ENCODE data around the gene SYT7. TPM values are rescaled to one million over a fixed set of nuclear protein-coding genes. Genes with fewer than 3 reads are reported as not detected.

SYT7 gene
- total RNA-seq (0.14 TPM), polyA plus RNA-seq (1.3 TPM)
- long read RNA-seq, donor 1: 0 reads
- long read RNA-seq, donor 2: 0 reads
- long read RNA-seq, donor 3, full-length matches to known transcripts: 1 of 1 reads
- long read RNA-seq, donor 3, partial matches to known transcripts: 0 of 1 reads
- long read RNA-seq, donor 3, other reads (novel, unspliced or antisense): 0 of 1 reads
- long read RNA-seq, donor 4: 0 reads
- long read RNA-seq, donor 5: 0 reads
- long read RNA-seq, donor 6: 0 reads
- long read RNA-seq, donor 7: 0 reads
- long read RNA-seq, donor 8: 0 reads
- long read RNA-seq, donor 9, partial matches to known transcripts: 0 of 1 reads
- long read RNA-seq, donor 9, other reads (novel, unspliced or antisense): 0 of 1 reads
- long read RNA-seq, donor 10: 0 reads

GRCh38 chr11:61581030-61581928 is at the start of gene SYT7:
Gene SYT7 (minus strand): TSS chr11:61581076. CDS start chr11:61580820, 256 bp downstream.
- Histone ChIP-seq H3K9me3 (ENCODE audit: control insufficient read depth in 2 of 2, insufficient read depth in 1 of 2, low read length in 1 of 2) (no peaks in the 10 kb centered on the region), H3K36me3 (ENCODE audit: control insufficient read depth in 2 of 2, insufficient read depth in 2 of 2, low read length in 1 of 2) (no peaks in the 10 kb centered on the region), H3K27ac (ENCODE audit: low read depth in 1 of 2, low read length in 1 of 2) (no peak within 1 kb of the TSS), H3K27me3 (ENCODE audit: control insufficient read depth in 2 of 2, insufficient read depth in 1 of 2, low read length in 1 of 2) (peaks cover 36 to 87% of the 10 kb centered on the region in 2 donors), H3K4me1 (ENCODE audit: control insufficient read depth in 2 of 2, insufficient read depth in 2 of 2, low read length in 2 of 2) (peaks cover 0 to 5% of the 10 kb centered on the region in 2 donors), H3K4me3 (ENCODE audit: low read length in 2 of 2) (peak within 1 kb of the TSS in 1 of 2 donors; percentile 63)
- peak; percentile 87 to 97 (median 91) for DNase-seq (ENCODE audit: low read depth in 6 of 9, low spot score in 9 of 9)
- WGBS: under 1% methylated on average over 96 of the region's 96 CpGs

DNA sequence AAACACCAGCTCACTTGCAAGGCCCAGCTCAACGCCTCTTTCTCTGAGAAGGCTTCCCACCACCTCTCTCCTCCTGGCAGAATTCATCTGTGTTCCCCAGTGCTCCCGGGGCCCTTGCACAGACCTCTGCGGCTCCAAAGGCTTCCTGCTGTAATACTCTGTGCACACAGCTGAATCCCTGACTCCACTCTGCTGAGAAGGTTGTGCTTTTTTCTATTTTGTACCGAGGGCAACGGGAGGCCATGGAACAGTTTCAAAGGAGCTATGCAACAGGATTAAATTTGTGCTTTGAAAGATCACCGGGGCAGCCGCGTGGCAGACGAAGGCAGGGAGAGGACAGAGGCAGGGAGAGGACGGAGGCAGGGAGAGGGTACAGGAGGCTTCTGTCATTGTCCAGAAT is 49.2 kb upstream of the SYT7 start:
- H3K27me3 ChIP-seq (ENCODE audit: control insufficient read depth in 2 of 2, insufficient read depth in 1 of 2, low read length in 1 of 2): peaks cover 0 to 10% of the 10 kb centered on the region in 2 donors
- DNase-seq (ENCODE audit: low read depth in 6 of 9, low spot score in 9 of 9): no peak
- no peak overlapping the region for H3K4me3 ChIP-seq (ENCODE audit: low read length in 2 of 2)
- peaks cover 0 to 5% of the 10 kb centered on the region in 2 donors for H3K4me1 ChIP-seq (ENCODE audit: control insufficient read depth in 2 of 2, insufficient read depth in 2 of 2, low read length in 2 of 2)
- no peak overlapping the region for H3K27ac ChIP-seq (ENCODE audit: low read depth in 1 of 2, low read length in 1 of 2)
- H3K9me3 ChIP-seq (ENCODE audit: control insufficient read depth in 2 of 2, insufficient read depth in 1 of 2, low read length in 1 of 2): peaks cover 0 to 9% of the 10 kb centered on the region in 2 donors
- H3K36me3 ChIP-seq (ENCODE audit: control insufficient read depth in 2 of 2, insufficient read depth in 2 of 2, low read length in 1 of 2): no peaks in the 10 kb centered on the region
- WGBS: 80% methylated on average over 10 of the region's 10 CpGs

DNA sequence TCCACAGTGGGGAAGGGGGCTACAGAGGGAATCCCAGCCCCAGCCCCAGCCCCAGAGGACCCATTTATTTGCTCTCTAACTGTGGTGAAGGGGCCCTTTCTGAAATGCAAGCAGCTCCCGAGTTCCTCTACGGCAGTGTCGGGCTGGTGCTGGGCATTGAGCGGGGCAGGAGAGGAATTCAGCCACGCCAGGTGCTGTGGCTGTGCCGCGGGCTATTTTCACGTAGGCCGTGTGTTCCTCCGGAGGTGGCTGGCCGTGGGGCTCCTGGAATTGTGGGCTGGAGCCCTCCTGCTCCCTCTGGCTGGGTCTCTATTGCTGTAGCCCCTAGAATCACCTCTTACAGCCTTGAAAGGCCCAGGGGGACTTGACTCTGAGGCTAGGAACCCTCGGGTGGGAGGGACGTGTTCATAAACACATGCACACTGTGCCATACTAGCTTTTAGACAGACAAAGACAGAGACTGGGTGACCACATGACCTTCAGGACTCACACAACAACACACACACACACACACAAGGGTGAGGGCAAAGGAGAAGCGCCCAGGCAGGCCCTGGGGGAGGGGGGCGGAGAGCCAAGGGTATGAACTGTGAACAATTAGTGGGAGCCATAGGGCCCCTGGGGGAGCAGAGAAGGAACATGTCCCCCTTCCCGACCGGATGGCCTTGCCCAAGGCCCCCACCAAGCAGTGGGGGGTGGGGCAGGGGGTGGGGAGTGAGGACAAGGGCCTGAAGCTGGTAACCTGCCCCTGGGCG is 48.4 kb upstream of the SYT7 start:
- Histone ChIP-seq H3K36me3 (ENCODE audit: control insufficient read depth in 2 of 2, insufficient read depth in 2 of 2, low read length in 1 of 2) (no peaks in the 10 kb centered on the region), H3K9me3 (ENCODE audit: control insufficient read depth in 2 of 2, insufficient read depth in 1 of 2, low read length in 1 of 2) (peaks cover 0 to 4% of the 10 kb centered on the region in 2 donors), H3K4me1 (ENCODE audit: control insufficient read depth in 2 of 2, insufficient read depth in 2 of 2, low read length in 2 of 2) (peaks cover 0 to under 1% of the 10 kb centered on the region in 2 donors), H3K27ac (ENCODE audit: low read depth in 1 of 2, low read length in 1 of 2) (no peak overlapping the region), H3K4me3 (ENCODE audit: low read length in 2 of 2) (no peak overlapping the region), H3K27me3 (ENCODE audit: control insufficient read depth in 2 of 2, insufficient read depth in 1 of 2, low read length in 1 of 2) (peaks cover 0 to 10% of the 10 kb centered on the region in 2 donors)
- 91% methylated on average over 18 of the region's 18 CpGs for WGBS
- DNase-seq (ENCODE audit: low read depth in 6 of 9, low spot score in 9 of 9): no peak

- no peak overlapping the region for H3K4me3 ChIP-seq (ENCODE audit: low read length in 2 of 2)
- peaks cover 0 to 10% of the 10 kb centered on the region in 2 donors for H3K27me3 ChIP-seq (ENCODE audit: control insufficient read depth in 2 of 2, insufficient read depth in 1 of 2, low read length in 1 of 2)
- 91% methylated on average over 5 of the region's 5 CpGs for WGBS
- peaks cover 0 to under 1% of the 10 kb centered on the region in 2 donors for H3K9me3 ChIP-seq (ENCODE audit: control insufficient read depth in 2 of 2, insufficient read depth in 1 of 2, low read length in 1 of 2)
- no peaks in the 10 kb centered on the region for H3K4me1 ChIP-seq (ENCODE audit: control insufficient read depth in 2 of 2, insufficient read depth in 2 of 2, low read length in 2 of 2)
- H3K27ac ChIP-seq (ENCODE audit: low read depth in 1 of 2, low read length in 1 of 2): no peak overlapping the region
- no peak for DNase-seq (ENCODE audit: low read depth in 6 of 9, low spot score in 9 of 9)
- no peaks in the 10 kb centered on the region for H3K36me3 ChIP-seq (ENCODE audit: control insufficient read depth in 2 of 2, insufficient read depth in 2 of 2, low read length in 1 of 2)
Measured at GRCh38 chr11:61628662-61628970, 47.7 kb upstream of the SYT7 start.

DNA sequence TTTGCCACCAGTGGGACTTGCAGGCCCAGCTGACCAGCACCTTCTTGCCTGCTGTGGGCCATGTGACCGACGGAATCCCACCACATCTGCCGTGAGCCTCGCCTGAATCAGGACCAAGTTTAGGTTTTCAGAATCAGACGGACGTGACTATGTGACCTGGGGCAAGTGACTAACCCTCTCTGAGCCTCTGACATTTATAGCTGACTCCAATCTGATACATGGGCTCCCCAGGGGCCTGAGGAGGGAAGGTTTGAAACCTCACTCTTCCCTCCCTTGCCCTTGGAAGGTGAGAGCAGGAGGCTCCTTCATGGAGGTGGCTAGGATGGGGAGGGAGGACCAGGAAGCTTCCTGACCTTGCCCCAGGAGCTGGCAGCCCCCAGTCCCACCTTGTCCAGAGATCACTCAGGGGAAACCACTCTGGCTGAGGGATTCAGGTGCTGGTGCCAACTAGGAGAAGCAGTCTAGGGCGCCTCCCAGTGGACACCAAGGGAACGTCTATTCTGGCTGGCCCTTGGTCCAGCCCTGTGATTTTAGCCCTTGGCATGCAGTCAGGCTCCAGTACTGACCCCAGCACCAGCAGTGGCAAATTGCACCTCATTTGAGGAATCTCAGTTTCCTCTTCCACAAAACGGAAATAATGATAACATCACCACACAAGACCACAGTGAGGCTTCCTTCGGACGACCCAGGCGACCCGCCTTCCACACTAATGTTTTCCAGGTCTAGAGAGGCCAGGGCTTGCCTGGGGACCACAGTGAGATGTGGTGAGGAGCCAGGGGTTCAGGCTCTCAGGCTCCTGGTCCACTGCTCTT is 47.2 kb upstream of the SYT7 start:
- no peak overlapping the region for H3K4me3 ChIP-seq (ENCODE audit: low read length in 2 of 2)
- no peaks in the 10 kb centered on the region for H3K9me3 ChIP-seq (ENCODE audit: control insufficient read depth in 2 of 2, insufficient read depth in 1 of 2, low read length in 1 of 2)
- H3K27ac ChIP-seq (ENCODE audit: low read depth in 1 of 2, low read length in 1 of 2): no peak overlapping the region
- H3K4me1 ChIP-seq (ENCODE audit: control insufficient read depth in 2 of 2, insufficient read depth in 2 of 2, low read length in 2 of 2): no peaks in the 10 kb centered on the region
- peaks cover 0 to 10% of the 10 kb centered on the region in 2 donors for H3K27me3 ChIP-seq (ENCODE audit: control insufficient read depth in 2 of 2, insufficient read depth in 1 of 2, low read length in 1 of 2)
- 57% methylated on average over 13 of the region's 13 CpGs for WGBS
- no peaks in the 10 kb centered on the region for H3K36me3 ChIP-seq (ENCODE audit: control insufficient read depth in 2 of 2, insufficient read depth in 2 of 2, low read length in 1 of 2)
- DNase-seq (ENCODE audit: low read depth in 6 of 9, low spot score in 9 of 9): peak in 2 of 9 donors; percentile 7 to 13

DNA sequence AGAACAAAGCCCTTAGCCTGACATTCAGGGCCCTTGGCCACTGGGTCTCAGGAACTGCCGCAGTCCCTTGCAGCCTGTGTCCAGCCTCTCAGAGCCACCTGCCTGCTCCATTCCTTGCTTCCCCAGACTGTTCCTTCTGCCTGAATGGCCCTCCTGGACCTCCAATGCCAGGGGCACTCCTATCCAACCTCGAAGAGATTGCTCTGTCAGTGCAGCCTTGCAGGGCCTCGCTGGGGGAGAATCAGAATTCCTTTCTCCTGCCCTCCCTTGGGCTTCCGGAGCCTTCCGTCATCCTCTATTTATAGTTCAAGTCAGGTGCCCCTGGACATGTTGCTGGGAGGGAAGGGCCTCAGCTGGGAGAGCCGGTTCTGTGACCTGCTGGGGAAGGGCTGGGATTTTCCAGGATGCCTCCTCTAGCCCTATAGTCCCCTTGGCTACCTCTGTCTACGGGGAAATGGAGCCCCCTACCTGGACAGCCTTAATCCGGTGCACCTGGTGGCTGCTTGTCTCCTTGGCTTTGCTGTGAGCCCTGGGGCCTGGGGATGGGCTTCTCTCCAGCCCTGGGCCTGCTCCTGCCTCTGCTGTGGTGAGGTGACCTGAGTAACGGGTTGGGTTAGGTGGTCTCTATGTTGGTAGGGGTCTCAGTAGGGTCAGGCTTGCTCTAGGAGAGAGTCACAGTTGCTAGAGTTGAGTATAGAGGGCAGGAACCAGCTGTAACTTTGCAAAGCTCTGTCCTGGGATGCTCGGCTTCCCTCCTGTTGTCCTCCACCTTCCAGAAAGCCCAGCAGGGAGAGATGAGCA is 45.9 kb upstream of the SYT7 start:
- Histone ChIP-seq H3K4me3 (ENCODE audit: low read length in 2 of 2) (no peak overlapping the region), H3K9me3 (ENCODE audit: control insufficient read depth in 2 of 2, insufficient read depth in 1 of 2, low read length in 1 of 2) (no peaks in the 10 kb centered on the region), H3K27ac (ENCODE audit: low read depth in 1 of 2, low read length in 1 of 2) (no peak overlapping the region), H3K27me3 (ENCODE audit: control insufficient read depth in 2 of 2, insufficient read depth in 1 of 2, low read length in 1 of 2) (peaks cover 0 to 6% of the 10 kb centered on the region in 2 donors), H3K36me3 (ENCODE audit: control insufficient read depth in 2 of 2, insufficient read depth in 2 of 2, low read length in 1 of 2) (no peaks in the 10 kb centered on the region), H3K4me1 (ENCODE audit: control insufficient read depth in 2 of 2, insufficient read depth in 2 of 2, low read length in 2 of 2) (no peaks in the 10 kb centered on the region)
- 82% methylated on average over 10 of the region's 10 CpGs for WGBS
- peak in 1 of 9 donors; percentile 11 for DNase-seq (ENCODE audit: low read depth in 6 of 9, low spot score in 9 of 9)

DNA sequence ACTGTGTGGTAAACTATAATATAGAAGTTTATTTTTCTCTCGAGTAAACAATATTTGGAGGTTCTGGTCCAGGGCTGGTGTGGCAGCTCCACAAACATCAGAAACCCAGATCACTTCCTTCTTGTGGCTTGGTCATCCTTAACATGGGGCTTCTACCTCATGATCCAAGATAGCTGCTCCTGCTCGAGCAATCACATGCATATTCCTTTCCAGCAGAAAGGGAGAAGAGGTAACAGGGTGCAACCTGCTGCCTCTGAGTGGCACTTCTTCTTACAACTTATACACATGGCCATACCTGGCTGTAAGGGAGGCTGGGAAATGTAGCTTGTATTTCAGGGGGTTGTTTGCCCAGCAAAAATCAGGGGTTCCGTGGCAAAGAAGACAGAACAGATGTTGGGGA is 44.6 kb upstream of the SYT7 start:
- 94% methylated on average over 3 of the region's 3 CpGs for WGBS
- Histone ChIP-seq H3K27me3 (ENCODE audit: control insufficient read depth in 2 of 2, insufficient read depth in 1 of 2, low read length in 1 of 2) (peaks cover 0 to 11% of the 10 kb centered on the region in 2 donors), H3K9me3 (ENCODE audit: control insufficient read depth in 2 of 2, insufficient read depth in 1 of 2, low read length in 1 of 2) (no peaks in the 10 kb centered on the region), H3K4me1 (ENCODE audit: control insufficient read depth in 2 of 2, insufficient read depth in 2 of 2, low read length in 2 of 2) (no peaks in the 10 kb centered on the region), H3K27ac (ENCODE audit: low read depth in 1 of 2, low read length in 1 of 2) (no peak overlapping the region), H3K4me3 (ENCODE audit: low read length in 2 of 2) (no peak overlapping the region), H3K36me3 (ENCODE audit: control insufficient read depth in 2 of 2, insufficient read depth in 2 of 2, low read length in 1 of 2) (no peaks in the 10 kb centered on the region)
- DNase-seq (ENCODE audit: low read depth in 6 of 9, low spot score in 9 of 9): no peak
